NCI-H748 treated with DMSO at 0.1 percent for 48 hours (cell line): ENCODE data around the gene SORCS2.

Source experiments
- DNase-seq: peaks from one replicate; lab custom pipeline; 2025; lab: John Stamatoyannopoulos, UW

Gene SORCS2

DNA sequence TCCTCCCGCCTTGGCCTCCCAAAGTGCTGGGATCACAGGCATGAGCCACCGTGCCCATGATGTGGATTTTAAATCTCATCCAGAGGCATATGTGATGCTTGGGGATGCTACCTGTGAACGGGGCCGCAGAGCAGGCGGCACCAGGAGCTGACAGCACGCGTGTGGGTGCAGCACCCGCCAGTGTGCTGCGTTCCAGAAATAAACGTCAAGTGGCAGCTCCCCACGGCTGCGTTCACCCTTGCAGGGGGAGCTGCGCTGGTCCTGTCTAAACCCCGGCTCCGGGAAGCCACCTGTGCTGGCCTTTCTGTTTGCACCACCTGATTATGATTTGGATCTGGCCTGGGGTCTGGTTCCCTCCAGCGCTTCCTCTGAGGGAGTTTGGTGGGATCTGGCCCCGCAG, 77.8 kb downstream of the SORCS2 start:
- DNase-seq: no peak

- DNase-seq: no peak
These were observed 80.1 kb downstream of the SORCS2 start for GRCh38 chr4:7272404-7272803.

DNA sequence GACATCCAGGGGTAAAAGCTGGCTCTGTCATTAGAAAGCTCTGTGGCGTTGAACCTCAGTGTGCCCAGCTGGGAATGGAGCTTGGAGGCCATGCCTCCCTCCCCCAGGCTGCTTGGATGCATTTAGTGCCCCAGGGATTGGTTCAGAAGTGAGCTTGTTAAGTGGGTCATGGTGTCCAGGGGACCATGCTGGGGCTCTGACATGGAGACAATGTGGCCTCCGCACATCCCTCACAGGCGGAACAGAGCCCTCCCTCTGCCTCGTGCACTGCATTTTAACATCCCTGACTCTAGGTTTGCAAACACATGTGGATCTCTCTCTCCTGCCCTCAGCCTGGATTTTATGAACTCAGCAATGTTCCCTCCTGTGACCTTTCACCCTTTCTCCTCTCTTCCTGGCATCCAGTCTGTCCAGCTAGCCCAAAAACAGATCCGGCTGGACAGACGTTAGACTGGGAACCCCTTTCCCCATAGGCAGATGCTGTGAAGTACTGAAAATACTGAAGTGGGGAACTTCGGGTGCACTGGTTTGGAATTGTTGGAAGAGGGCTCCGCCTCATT, 81.5 kb downstream of the SORCS2 start:
- no peak for DNase-seq

DNA sequence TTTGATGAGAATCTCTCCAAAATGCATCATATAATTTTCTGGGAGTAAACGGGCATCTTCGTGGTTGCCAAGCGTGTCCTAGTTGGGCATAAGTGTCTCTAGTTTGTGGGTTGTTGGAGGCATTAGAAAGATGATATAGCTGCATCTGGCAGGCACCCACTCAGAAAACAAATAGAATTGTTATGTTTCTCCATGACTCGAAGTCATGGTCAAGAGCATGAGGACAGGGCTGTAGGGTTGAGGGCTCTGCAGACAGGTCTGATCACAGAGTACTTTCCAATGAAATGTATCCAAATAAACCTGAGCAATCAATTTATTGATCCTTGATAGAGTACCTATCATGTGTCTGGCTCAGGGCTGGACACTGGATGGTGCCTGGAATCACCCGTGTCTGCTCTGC, 82.7 kb downstream of the SORCS2 start:
- DNase-seq: no peak

DNA sequence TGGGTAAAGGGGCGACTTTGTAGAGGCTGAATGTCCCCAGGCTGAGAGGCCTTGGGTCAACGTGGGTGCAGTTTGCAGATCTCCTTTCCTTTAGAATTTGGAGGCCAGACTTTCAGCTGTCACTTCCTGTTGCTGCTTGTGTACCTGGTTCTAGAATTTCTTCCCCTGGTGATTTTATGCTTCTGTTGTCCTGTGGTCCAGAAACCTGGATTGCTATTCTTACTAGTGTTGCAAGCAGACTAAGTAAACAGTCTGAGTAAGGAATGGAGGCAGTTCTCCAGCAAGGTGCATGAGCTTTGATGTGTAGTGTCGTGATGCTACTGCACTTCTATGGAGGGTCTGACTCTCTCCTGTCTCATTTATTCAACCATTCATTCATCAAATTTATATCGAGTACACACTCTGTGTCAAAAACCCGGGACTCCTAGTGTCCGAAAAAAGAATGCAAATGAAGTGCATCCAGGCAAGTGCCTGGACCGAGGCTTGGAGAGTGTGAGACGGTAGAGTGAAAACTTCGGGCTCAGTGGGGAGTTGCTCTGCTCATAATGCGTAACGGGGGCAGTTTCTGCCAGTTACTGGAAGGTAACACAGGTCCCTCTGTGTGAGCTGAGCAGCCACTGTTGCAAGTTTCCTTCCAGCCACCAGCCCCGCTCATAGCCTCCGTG, 83.3 kb downstream of the SORCS2 start:
- no peak for DNase-seq

GRCh38 chr4:7276515-7276914, 84.2 kb downstream of the SORCS2 start:
- no peak for DNase-seq

DNA sequence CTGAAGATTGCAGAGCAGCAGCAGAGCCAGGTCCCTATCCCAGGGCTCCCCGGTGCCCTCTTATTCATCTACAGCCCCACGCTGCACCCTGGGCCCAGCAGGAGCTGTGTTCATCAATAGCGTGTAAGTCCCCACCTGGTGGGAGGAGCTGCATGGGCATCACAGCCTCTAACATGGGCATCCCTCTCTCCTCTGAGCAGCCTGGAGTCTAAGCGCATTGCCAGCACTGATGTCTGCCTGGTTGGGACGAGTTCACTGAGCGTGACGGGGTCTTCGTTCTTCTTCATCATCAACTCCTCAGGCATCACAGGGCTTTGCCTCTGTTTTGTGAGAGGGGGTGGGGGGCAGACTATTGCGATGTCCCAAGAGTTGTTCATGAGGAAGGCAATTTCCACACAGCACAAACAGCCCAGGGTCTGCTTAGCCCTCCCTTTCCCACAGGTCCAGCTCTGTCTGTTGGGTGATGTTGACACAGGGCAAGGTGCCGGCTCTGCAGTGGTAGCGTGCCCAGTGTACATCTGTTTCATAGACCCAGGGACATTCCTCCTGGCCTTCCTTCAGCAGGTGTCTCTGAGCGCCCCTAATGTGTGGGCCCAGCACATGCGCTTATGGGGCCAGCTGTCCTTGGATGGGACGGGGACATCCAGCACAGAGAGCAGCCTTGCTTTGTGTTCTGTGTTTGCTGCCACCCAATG, 85.9 kb downstream of the SORCS2 start:
- no peak for DNase-seq

DNA sequence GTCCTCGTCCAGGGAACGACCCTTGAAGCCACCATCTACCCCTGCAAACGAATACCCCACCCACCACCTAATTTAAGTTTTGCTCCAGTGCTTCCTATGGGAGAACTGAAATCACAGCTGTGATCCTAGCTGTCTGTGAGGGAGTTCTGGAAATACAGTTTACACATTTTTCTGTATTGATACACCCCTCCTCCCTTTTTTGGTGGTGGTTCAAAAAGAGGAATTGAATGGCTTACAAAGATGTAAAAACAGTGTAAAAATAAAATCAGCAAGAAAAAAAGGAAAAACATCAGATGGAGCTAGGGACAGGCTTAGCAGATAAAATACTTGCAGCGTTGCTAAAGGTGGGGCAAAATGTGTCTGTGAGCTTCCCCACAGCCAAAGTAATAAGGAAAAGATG, 86.6 kb downstream of the SORCS2 start:
- DNase-seq: no peak

GRCh38 chr4:7279902-7280301, 87.6 kb downstream of the SORCS2 start:
- DNase-seq: no peak

DNA sequence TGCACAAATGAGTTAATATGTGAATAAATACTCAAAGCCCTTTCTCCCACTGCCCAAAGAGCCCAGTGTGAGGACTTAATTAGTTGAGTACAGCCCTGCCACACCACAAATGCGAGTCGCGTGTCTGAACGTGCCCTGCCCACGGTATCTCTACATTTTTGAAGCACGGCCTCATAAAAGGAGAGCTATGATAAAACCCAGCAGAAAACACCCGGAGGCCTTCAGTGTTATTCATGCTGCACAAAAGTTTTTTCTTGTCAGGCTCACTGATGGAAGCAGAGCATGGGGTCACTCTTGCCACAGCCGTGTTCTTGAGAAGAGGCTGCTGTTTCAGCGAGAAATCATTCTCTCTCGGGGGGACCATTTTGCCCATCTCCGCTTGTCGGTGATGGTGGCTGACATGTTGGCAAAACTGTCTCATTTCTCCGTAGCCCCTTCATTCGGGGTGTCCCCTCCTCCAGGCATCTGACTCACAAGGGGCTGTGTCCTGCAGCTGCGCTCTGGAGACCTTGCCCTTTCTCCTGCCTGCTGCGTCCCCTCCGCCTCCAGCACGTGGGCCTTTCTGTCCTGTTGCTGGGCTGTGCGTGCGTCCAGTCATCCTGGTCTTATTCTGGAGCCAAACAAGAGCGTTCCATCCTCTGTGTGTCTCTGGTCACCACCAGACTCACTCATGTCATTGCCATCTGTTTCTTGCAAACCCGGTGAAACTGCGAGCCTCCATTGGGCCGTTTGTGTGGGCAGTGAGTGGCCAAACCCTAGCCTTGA, 88.8 kb downstream of the SORCS2 start:
- DNase-seq: no peak

GRCh38 chr4:7281691-7282665, 89.6 kb downstream of the SORCS2 start:
- DNase-seq: no peak

DNA sequence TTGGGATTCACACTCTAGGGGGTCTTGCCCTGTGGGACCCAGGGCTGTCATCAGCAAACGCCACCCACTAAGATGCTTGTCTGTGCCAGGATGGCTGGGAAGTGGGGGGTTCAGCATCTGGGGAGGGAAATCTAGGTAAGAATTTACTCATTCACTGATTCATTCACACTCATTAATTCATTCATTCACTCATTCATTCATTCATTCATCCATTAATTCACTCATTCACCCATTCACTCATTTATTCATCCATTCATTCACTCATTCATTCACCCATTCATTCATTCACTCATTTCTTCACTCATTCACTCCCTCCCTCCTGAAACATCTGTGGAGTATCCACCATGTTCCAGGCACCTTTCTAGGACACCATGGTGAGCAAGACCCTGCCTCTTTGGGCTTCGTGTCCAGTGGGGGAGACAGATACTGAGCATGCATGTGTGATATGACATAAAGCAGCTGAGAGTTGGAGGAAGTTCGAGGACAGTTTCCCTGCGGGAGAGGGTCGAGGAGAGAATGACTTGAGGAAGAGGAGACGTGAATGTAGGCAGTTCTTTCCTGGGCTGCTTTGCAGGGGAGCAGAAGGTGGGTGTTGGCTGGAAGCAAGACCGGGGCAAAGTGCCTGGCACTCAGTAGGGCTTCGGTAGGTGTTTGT, 90.6 kb downstream of the SORCS2 start:
- DNase-seq: no peak

DNA sequence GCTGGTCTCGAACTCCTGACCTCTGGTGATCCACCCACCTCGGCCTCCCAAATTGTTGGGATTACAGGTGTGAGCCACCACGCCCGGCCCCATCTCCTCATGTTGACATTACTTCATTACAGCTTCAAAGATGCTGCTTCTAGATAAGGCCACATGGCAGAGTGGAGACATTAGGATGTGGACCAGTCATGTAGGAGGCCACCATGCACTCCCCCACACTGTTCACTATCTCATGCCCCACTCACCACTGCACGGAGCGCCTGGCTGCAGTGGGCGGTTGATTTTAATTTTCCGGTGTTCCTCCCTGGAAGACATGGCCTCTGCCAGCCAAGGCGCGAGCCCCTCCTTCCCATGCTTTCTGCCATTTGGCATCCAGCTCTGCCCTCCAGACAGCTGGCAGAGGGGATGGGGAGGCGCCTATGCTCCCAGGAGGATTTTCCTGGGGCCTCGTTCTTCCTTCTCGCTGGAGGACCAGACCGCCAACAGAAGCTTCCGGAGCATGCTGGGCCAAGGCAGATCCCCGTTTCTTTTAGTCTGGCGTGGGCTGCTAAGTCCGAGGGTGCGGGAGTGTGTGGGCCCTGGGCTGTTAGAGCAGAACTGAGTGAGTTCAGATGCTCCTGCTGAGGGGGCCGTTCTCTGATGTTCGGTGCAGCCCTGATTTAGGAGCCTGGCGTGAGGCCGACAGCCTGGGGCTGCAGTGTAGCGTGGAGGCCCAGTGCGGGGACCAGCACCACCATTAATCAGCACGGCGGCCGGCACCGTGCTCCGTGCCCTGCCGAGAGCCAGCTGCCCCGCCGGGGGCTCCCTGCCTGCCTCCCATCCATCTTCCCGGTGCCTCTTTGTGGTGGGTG, 93.1 kb downstream of the SORCS2 start:
- no peak for DNase-seq

DNA sequence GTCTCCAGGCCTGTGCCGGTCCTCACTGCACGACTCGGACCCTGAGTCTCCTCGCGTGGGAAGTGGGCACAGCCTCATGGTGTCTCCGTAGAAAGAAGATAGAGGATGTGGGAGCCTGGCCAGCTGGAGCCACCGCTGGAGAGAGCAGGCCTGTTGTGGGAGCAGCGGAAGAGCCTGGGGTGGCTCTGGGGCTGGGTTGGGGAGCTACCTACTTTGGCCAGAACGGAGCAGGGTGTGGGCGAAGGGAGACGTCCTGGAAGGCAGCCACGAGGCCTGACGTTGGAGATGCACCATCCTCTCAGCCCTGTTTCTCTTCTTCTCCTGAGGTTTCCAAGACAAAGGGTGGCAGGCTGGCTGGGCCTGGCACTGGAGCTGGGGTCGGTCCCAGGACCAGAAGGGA, 93.8 kb downstream of the SORCS2 start:
- no peak for DNase-seq

DNA sequence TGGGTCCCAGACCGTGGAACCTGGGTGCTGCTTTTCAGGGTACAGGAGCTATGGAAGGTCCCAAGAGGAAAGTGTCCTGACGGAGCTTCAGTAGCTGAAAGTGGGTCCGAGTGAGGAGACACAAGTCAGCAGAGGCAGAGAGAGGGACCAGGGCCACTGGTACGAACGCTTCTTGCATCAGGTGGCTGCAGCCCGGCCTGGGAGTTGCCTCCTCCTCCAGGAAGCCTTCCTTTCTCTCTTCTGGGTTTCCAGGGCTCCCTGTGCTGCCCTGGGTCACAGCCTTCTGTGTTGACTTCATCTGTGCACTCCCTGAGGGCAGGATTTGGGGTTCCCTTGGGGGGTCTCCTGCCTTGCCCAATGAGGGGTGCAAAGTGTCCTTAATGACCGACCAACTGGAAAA, 94.5 kb downstream of the SORCS2 start:
- no peak for DNase-seq

DNA sequence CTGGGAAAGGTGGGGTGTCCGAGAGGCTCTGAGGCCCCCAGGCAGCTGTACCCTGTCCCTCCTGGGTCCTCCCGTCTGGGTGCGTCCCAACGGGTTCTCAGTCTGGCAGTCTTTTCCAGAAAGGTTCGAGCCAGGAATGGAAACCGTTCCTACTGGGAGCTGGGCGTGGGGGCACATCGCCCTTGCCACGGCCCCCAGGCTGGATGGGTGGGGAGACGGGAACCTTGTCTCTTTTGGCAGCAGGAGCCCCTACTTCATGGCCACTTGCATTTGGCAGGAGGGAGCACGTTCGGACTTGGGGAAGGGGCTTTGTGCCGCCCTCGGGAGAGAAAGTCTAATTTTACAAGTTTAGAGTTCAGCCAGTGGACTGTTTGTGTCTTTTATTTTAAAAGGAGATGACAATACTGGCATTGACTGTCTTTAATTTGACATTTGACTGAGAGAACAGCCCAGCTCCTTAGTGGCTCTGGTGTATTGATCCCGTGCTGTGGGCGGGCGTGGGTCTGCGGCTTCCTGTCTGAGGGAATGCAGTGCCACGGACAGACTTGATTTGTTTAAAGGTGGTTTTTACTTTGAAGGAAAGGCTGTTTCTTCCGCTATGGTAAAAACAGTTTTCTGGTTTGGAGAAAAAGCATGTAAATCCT, 95.1 kb downstream of the SORCS2 start:
- no peak for DNase-seq

GRCh38 chr4:7287918-7288280, 95.6 kb downstream of the SORCS2 start:
- no peak for DNase-seq

DNA sequence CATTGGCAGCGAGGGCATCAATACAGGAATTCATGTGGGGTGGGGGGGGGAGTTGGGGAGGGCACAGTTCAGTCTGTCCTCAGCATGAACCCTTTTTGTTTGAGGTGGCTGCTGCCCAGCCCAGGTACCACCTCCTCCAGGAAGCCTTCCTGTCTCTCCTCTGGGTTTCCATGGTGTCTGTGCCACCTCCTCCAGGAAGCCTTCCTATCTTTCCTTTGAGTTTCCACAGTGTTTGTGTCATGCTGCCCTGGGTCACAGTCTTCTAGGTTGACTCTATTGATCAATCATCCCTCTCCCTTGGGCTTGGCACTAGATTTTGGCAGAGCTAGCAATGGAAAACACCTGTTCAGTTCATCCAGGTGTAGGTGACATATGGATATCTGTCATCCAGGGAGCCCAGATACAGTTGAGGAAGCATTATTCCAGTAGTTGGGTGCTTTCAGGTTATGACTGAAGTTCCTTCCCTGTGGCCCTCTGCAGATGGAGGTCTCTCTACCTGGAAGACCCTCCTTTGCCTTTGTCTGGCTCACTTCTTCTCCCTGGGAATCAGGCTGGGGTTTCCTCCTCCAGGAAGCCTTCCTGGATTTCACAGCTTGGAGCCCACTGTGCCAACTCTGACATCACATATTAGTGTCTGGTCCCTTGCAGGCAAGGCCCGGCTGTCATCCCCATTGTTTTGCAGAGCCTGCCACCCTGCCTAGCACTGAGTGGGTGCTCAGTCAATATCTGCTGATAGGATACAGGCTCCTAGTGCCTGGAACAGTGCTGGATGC, 96.6 kb downstream of the SORCS2 start:
- no peak for DNase-seq

DNA sequence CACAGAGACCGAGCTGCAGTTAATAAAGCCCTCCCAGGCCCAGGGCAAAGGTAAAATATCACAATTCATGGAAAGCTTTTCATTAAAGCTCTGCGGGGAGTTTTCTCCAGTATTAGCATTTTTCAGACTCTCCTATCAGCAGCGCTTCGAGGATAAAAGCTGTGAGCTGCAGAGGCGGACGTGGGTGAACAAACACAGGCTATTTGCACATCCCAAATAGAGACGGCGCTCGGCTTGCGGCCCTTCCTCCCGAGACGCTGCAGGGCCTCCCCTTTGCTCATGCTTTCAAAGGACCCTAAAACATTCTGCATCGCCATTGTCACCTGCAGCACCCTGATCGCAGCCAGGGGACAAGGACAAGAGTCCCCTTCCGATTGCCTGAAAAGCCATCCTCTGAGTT, 97.3 kb downstream of the SORCS2 start:
- DNase-seq: no peak
